HL-60 (cell line): ENCODE data around the gene HECW1.

Experiments used
- POLR2AphosphoS5 ChIP-seq: IDR thresholded peaks from 2 replicates; pipeline ENCODE4 v1.6.1; 2012; ENCODE audit warnings: low read depth
- TF ChIP-seq, protein P1 (sequence below): IDR thresholded peaks from one replicate; pipeline ENCODE4 v1.5.1; 2011; ENCODE audit warnings: low read length, control low read depth, inconsistent platforms; ENCODE audit not compliant: insufficient read depth
- TF ChIP-seq, protein P2 (sequence below): IDR thresholded peaks from 2 replicates; pipeline ENCODE4 v1.6.1; 2012; ENCODE audit warnings: low read depth; ENCODE audit not compliant: insufficient replicate concordance

- TF ChIP-seq, protein P1, sequence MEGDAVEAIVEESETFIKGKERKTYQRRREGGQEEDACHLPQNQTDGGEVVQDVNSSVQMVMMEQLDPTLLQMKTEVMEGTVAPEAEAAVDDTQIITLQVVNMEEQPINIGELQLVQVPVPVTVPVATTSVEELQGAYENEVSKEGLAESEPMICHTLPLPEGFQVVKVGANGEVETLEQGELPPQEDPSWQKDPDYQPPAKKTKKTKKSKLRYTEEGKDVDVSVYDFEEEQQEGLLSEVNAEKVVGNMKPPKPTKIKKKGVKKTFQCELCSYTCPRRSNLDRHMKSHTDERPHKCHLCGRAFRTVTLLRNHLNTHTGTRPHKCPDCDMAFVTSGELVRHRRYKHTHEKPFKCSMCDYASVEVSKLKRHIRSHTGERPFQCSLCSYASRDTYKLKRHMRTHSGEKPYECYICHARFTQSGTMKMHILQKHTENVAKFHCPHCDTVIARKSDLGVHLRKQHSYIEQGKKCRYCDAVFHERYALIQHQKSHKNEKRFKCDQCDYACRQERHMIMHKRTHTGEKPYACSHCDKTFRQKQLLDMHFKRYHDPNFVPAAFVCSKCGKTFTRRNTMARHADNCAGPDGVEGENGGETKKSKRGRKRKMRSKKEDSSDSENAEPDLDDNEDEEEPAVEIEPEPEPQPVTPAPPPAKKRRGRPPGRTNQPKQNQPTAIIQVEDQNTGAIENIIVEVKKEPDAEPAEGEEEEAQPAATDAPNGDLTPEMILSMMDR, result no peak
- TF ChIP-seq, protein P2, sequence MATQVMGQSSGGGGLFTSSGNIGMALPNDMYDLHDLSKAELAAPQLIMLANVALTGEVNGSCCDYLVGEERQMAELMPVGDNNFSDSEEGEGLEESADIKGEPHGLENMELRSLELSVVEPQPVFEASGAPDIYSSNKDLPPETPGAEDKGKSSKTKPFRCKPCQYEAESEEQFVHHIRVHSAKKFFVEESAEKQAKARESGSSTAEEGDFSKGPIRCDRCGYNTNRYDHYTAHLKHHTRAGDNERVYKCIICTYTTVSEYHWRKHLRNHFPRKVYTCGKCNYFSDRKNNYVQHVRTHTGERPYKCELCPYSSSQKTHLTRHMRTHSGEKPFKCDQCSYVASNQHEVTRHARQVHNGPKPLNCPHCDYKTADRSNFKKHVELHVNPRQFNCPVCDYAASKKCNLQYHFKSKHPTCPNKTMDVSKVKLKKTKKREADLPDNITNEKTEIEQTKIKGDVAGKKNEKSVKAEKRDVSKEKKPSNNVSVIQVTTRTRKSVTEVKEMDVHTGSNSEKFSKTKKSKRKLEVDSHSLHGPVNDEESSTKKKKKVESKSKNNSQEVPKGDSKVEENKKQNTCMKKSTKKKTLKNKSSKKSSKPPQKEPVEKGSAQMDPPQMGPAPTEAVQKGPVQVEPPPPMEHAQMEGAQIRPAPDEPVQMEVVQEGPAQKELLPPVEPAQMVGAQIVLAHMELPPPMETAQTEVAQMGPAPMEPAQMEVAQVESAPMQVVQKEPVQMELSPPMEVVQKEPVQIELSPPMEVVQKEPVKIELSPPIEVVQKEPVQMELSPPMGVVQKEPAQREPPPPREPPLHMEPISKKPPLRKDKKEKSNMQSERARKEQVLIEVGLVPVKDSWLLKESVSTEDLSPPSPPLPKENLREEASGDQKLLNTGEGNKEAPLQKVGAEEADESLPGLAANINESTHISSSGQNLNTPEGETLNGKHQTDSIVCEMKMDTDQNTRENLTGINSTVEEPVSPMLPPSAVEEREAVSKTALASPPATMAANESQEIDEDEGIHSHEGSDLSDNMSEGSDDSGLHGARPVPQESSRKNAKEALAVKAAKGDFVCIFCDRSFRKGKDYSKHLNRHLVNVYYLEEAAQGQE, result no peak
- TF ChIP-seq POLR2AphosphoS5, result no peak
These were observed 15.6 kb upstream of the HECW1 start for GRCh38 chr7:43096875-43097274.
